IMR-90 (cell line): ENCODE measurements around the gene VWDE. TPM values are rescaled to one million over a fixed set of nuclear protein-coding genes. Genes with fewer than 3 reads are reported as not detected.

ENCODE experiments used
- ATAC-seq: fragments of 200-7000 bp; cut with Tn5 transposase; 2 replicates; pipeline ENCODE4 v1.9.1; 2020; ENCODE audit warnings: low read depth, mild to moderate bottlenecking, moderate library complexity
- BruUV-seq: library from RNA; stranded (reverse); fragments of 400-500 nt; replicated peaks from 2 replicates; lab custom pipeline; 2021; lab: Mats Ljungman, UMichigan
- CTCF ChIA-PET: fragments of 300-600 bp; formaldehyde crosslinking; extraction: SDS; loops from one replicate; lab custom pipeline; 2021; ENCODE audit warnings: antibody characterized with exemption; lab: Yijun Ruan, JAX
- POLR2A ChIA-PET: fragments of 300-600 bp; sonication (Branson Sonifier 250); formaldehyde crosslinking; loops from one replicate; lab custom pipeline; 2022; ENCODE audit warnings: antibody characterized with exemption; ENCODE audit not compliant: unreplicated experiment; lab: Charles Lee
- DNase-seq: peaks from one replicate; pipeline ENCODE4 v3.0.0; 2013
- H2AFZ ChIP-seq: replicated peaks from 2 replicates; pipeline ENCODE3; 2013; ENCODE audit warnings: low read length, mild to moderate bottlenecking; ENCODE audit not compliant: poor library complexity
- H2AK5ac ChIP-seq: 2 replicates; pipeline ENCODE4 v1.6.1; 2013; ENCODE audit warnings: low read depth, low read length, inconsistent platforms
- H2AK9ac ChIP-seq: replicated peaks from 2 replicates; pipeline ENCODE3; 2013; ENCODE audit warnings: mild to moderate bottlenecking, low read depth, low read length, moderate library complexity; ENCODE audit not compliant: poor library complexity
- H2BK120ac ChIP-seq: 2 replicates; pipeline ENCODE4 v1.6.1; 2013; ENCODE audit warnings: low read depth, low read length, inconsistent platforms
- H2BK15ac ChIP-seq: 3 replicates; pipeline ENCODE4 v1.6.1; 2013; ENCODE audit warnings: low read depth, low read length, inconsistent platforms
- H2BK20ac ChIP-seq: 2 replicates; pipeline ENCODE4 v1.6.1; 2013; ENCODE audit warnings: low read depth, mild to moderate bottlenecking, inconsistent platforms, low read length, moderate library complexity
- H2BK5ac ChIP-seq: 2 replicates; pipeline ENCODE4 v1.6.1; 2013; ENCODE audit warnings: mild to moderate bottlenecking, low read depth, low read length, inconsistent platforms; ENCODE audit not compliant: poor library complexity, severe bottlenecking
- H3K14ac ChIP-seq: replicated peaks from 2 replicates; pipeline ENCODE4 v1.6.1; 2013; ENCODE audit warnings: low read depth, low read length, inconsistent platforms
- H3K18ac ChIP-seq: 2 replicates; pipeline ENCODE4 v1.6.1; 2013; ENCODE audit warnings: low read depth, low read length, control low read depth
- H3K23ac ChIP-seq: 2 replicates; pipeline ENCODE4 v1.6.1; 2013; ENCODE audit warnings: low read depth, low read length, inconsistent platforms
- H3K27ac ChIP-seq: 2 replicates; pipeline ENCODE4 v1.5.1; 2013; ENCODE audit warnings: mild to moderate bottlenecking, control low read depth, low read length; ENCODE audit not compliant: insufficient read depth
- H3K27me3 ChIP-seq: 2 replicates; pipeline ENCODE4 v1.6.1; 2013; ENCODE audit warnings: low read length; ENCODE audit not compliant: control insufficient read depth, insufficient read depth
- H3K36me3 ChIP-seq: 2 replicates; pipeline ENCODE4 v1.6.1; 2013; ENCODE audit warnings: low read length, mixed read lengths; ENCODE audit not compliant: control insufficient read depth, insufficient read depth
- H3K4ac ChIP-seq: 2 replicates; pipeline ENCODE4 v1.6.1; 2013; ENCODE audit warnings: low read depth, low read length, inconsistent platforms
- H3K4me1 ChIP-seq: 2 replicates; pipeline ENCODE4 v1.6.1; 2013; ENCODE audit warnings: low read length, mixed read lengths; ENCODE audit not compliant: control insufficient read depth, insufficient read depth
- H3K4me2 ChIP-seq: 2 replicates; pipeline ENCODE4 v1.6.1; 2013; ENCODE audit warnings: low read depth, mild to moderate bottlenecking, control low read depth, low read length, moderate library complexity
- H3K4me3 ChIP-seq: 2 replicates; pipeline ENCODE4 v1.5.1; 2013; ENCODE audit warnings: low read depth, mild to moderate bottlenecking, control low read depth, low read length, moderate library complexity; ENCODE audit not compliant: insufficient read depth
- H3K56ac ChIP-seq: 2 replicates; pipeline ENCODE4 v1.6.1; 2013; ENCODE audit warnings: low read length, inconsistent platforms; ENCODE audit not compliant: insufficient read depth; ENCODE audit errors: extremely low read depth
- H3K79me1 ChIP-seq, 2 experiments: 2 replicates each; pipeline ENCODE4 v1.6.1; 2013; ENCODE audit warnings: low read length in 2 of 2, inconsistent platforms in 1 of 2, low read depth in 1 of 2
- H3K9ac ChIP-seq: 2 replicates; pipeline ENCODE4 v1.6.1; 2013; ENCODE audit warnings: low read depth, low read length, control low read depth
- H3K9me1 ChIP-seq: 2 replicates; pipeline ENCODE4 v1.6.1; 2013; ENCODE audit warnings: low read length, inconsistent platforms; ENCODE audit not compliant: insufficient read depth
- H3K9me3 ChIP-seq: 2 replicates; pipeline ENCODE4 v1.6.1; 2013; ENCODE audit warnings: low read length; ENCODE audit not compliant: control insufficient read depth, insufficient read depth
- H4K20me1 ChIP-seq: 2 replicates; pipeline ENCODE4 v1.6.1; 2013; ENCODE audit warnings: low read length, inconsistent platforms; ENCODE audit not compliant: insufficient read depth
- H4K5ac ChIP-seq: 2 replicates; pipeline ENCODE4 v1.6.1; 2013; ENCODE audit warnings: mild to moderate bottlenecking, low read depth, low read length, control low read depth
- H4K8ac ChIP-seq, 2 experiments: 2 replicates each; pipeline ENCODE4 v1.6.1; 2013; ENCODE audit warnings: low read depth in 2 of 2, low read length in 2 of 2, control low read depth in 1 of 2, inconsistent platforms in 1 of 2
- H4K91ac ChIP-seq: 2 replicates; pipeline ENCODE4 v1.6.1; 2013; ENCODE audit warnings: low read depth, low read length, inconsistent platforms; ENCODE audit not compliant: insufficient read depth
- CEBPB ChIP-seq: IDR thresholded peaks from 2 replicates; pipeline ENCODE4 v1.6.1; 2012; ENCODE audit warnings: low read depth, low read length, improper control_type of control experiment
- MAFK ChIP-seq: IDR thresholded peaks from 2 replicates; pipeline ENCODE4 v1.6.1; 2012; ENCODE audit warnings: low read depth, low read length, improper control_type of control experiment
- NFE2L2 ChIP-seq: fragments of 150-350 bp; IDR thresholded peaks from 2 replicates; pipeline ENCODE4 v1.6.1; 2016; ENCODE audit warnings: low read depth, mild to moderate bottlenecking, low read length
- POLR2A ChIP-seq: IDR thresholded peaks from 2 replicates; pipeline ENCODE4 v1.6.1; 2012; ENCODE audit warnings: mild to moderate bottlenecking, low read depth, low read length
- RFX5 ChIP-seq: IDR thresholded peaks from 2 replicates; pipeline ENCODE4 v1.8.0; 2012; ENCODE audit warnings: low read depth, mild to moderate bottlenecking, low read length, moderate library complexity
- SMC3 ChIP-seq: fragments of 150-350 bp; IDR thresholded peaks from 2 replicates; pipeline ENCODE4 v1.6.1; 2016; ENCODE audit warnings: low read depth, mild to moderate bottlenecking, antibody characterized with exemption, low read length, moderate library complexity
- WGBS, 2 experiments: methylation state at CpG; one replicate each; pipeline versions ENCODE4 v1.1.5 to v1.1.7; 2013; ENCODE audit warnings: missing lambda C conversion rate in 2 of 2; ENCODE audit not compliant: insufficient read length in 1 of 2; ENCODE audit errors: extremely low coverage in 2 of 2; 5-methylcytosine and 5-hydroxymethylcytosine counted together
- dilution Hi-C: fragments of 300-500 bp; cut with HindIII; formaldehyde crosslinking; loops from one replicate; pipeline ENCODE4 v1.14.3; 2018; ENCODE audit warnings: low sequenced_read_pairs; ENCODE audit not compliant: unreplicated experiment
- in situ Hi-C: fragments of 300-500 bp; cut with MboI; formaldehyde crosslinking; loops from 3 replicates; pipeline ENCODE4 v1.14.3; 2019; ENCODE audit warnings: low sequenced_read_pairs, inconsistent platforms, mixed read lengths
- intact Hi-C: fragments of 100-400 bp; cut with micrococcal nuclease; formaldehyde crosslinking; loops from 2 replicates; pipeline ENCODE4 v1.10.0; 2022
- polyA plus RNA-seq, 3 experiments: library from polyadenylated mRNA; depleted of rRNA; stranded (reverse); fragments of >200 nt; gene quantifications; 2 replicates each; pipeline ENCODE4 v1.2.3, GENCODE V29; 2012; ENCODE audit warnings: low replicate concordance in 1 of 3
- total RNA-seq: library from RNA; depleted of rRNA; stranded (reverse); fragments of >200 nt; gene quantifications from 2 replicates; pipeline ENCODE4 v1.2.3, GENCODE V29; 2012

The VWDE gene
- total and polyA plus RNA-seq, 2 of the 4 experiments (the other 2 are of a cell fraction): 0.05 to 0.18 TPM

GRCh38 chr7:12423355-12423996 lies 19.8 kb upstream of the VWDE start:
- WGBS, 2 experiments: 80% methylated on average over 1 of the region's 8 CpGs; no CpG with 5 or more reads in 1 of the 2 experiments
- Histone ChIP-seq H3K23ac (no peak overlapping the region), H3K4me3 (no peak overlapping the region), H3K9me1 (no peaks in the 10 kb centered on the region), H2AK5ac (no peak overlapping the region), H2BK20ac (no peak overlapping the region), H2BK120ac (no peak overlapping the region), H3K4me2 (no peak overlapping the region), H3K79me1 (no peaks in the 10 kb centered on the region), H3K18ac (no peak overlapping the region), H3K56ac (no peak overlapping the region), H4K8ac (no peak overlapping the region), H4K5ac (no peak overlapping the region), H3K36me3 (no peaks in the 10 kb centered on the region), H4K91ac (no peak overlapping the region), H2BK5ac (no peak overlapping the region), H3K27me3 (no peaks in the 10 kb centered on the region), H3K9ac (no peak overlapping the region), H3K4me1 (no peaks in the 10 kb centered on the region), H2AK9ac (no peak overlapping the region), H4K20me1 (no peaks in the 10 kb centered on the region), H3K27ac (no peak overlapping the region), H3K14ac (no peak overlapping the region), H2AFZ (no peak overlapping the region), H2BK15ac (no peak overlapping the region), H3K9me3 (no peaks in the 10 kb centered on the region), H3K4ac (no peak overlapping the region)
- BruUV-seq: no TSS peak
- no peak for ATAC-seq
- dilution Hi-C loops: no loop called here
- CTCF ChIA-PET: no interaction called here
- POLR2A ChIA-PET: no interaction called here
- in situ Hi-C loops: no loop called here
- intact Hi-C loops: no loop called here
- peak; percentile 58 for DNase-seq
- TF ChIP-seq MAFK (peak; percentile 34), RFX5 (no peak), POLR2A (no peak), SMC3 (no peak), CEBPB (peak; percentile 35; the same call in 1 of the 2 replicates), NFE2L2 (no peak)
